Heart left ventricle (tissue), 13 donors: ENCODE measurements around the gene NGLY1.

Source experiments
- CTCF ChIP-seq, 12 donors: fragments of 200-600 bp; sonication (generic) in 4 of 12; IDR thresholded peaks; one replicate each; pipeline versions ENCODE4 v1.5.0 to v1.8.0; 2018 to 2022; ENCODE audit warnings: antibody characterized with exemption in 12 of 12, mild to moderate bottlenecking in 5 of 12
- POLR2A ChIP-seq, 2 donors: fragments of 450-650 bp; IDR thresholded peaks; one replicate each; pipeline ENCODE4 v1.6.1; 2017; ENCODE audit warnings: antibody characterized with exemption in 2 of 2, mild to moderate bottlenecking in 2 of 2, moderate library complexity in 2 of 2
- donor health status: ischemic (EF 13 %, LVEDD 7.1; RV severe dilation, severe dysfunction).
- donor health status: DM: no; HTN: yes; CAD: no.
- donor health status: DM: no; HTN: no; CAD: no.
- donor health status: ischemic (EF 25% LVEDD 6.9; RV normal size, moderate dysfunction).
- donor health status: ischemic (EF 25% LVEDD 5.7; RV mildly dilated, moderate dysfunction).
- donor health status: ischemic (EF 35%, LVEDD 5.7; RV mildly dilated, moderate dysfunction).
- donor health status: nonischemic (EF 11% LVEDD 7.7; RV severe dilation, severe dysfunction).
- donor health status: DM: yes; HTN: yes; CAD: no.
- donor health status: PGD.
- donor health status: ischemic (EF 29% LVEDD 5.4; RV normal size, mild dysfunction).
- donor health status: nonischemic (EF 23%, LVEDD 6.1; RV moderate dilation, normal function).

DNA sequence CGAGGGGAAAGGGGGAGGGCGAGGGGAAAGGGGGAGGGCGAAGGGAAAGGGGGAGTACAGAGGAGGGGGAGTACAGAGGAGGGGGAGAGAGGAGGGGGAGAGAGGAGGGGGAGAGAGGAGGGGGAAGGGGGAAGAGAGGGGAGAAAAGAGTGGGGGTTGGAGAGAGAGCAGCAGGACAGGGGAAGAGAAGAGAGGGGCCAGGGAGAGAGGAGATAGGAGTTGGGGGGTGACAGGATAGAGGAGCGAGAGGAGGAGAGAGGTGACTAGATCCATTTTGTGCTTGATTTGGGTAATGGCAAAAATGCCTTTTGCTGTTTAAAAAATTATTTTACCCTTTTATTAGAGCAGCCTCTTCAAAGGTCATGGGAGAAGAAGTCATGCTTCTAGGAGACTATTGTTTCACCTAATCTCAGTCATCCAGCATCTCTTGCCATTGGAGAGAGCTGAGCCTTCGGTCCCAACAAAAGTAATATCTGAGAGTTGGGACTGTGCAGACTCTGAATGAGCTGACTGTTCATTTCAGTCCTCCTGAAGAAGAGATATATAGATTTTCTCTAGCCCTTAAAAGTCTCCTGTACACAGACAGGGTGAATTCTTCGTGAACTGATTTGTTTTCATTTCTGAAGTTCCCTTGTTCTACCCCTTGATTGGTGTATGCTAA is 103.5 kb downstream of the NGLY1 start:
- TF ChIP-seq CTCF (IDR thresholded peaks at IDR 0.05) (no peak), POLR2A (IDR thresholded peaks at IDR 0.05) (no peak)
